VCaP (cell line): ENCODE results near the gene OPN4.

Source experiments
- H3K27ac ChIP-seq: fragments of 450-650 bp; 2 replicates; pipeline ENCODE4 v1.5.1; 2017
- CTCF ChIP-seq: fragments of 450-650 bp; conservative IDR thresholded peaks from 2 replicates; pipeline ENCODE4 v1.5.1; 2017; ENCODE audit warnings: mild to moderate bottlenecking, moderate library complexity

Gene OPN4

GRCh38 chr10:86663576-86664339 is 9.4 kb downstream of the OPN4 start:
- no peak overlapping the region for H3K27ac ChIP-seq
- TF ChIP-seq CTCF = no peak

GRCh38 chr10:86664341-86665217 is 10.2 kb downstream of the OPN4 start:
- TF ChIP-seq CTCF = no peak
- H3K27ac ChIP-seq = no peak overlapping the region; the same call in 1 of the 2 replicates

- no peak for TF ChIP-seq CTCF
- H3K27ac ChIP-seq = no peak overlapping the region; the same call in 1 of the 2 replicates
These were observed 10.9 kb downstream of the OPN4 start for GRCh38 chr10:86665218-86665607.

GRCh38 chr10:86665868-86666267 is 11.5 kb downstream of the OPN4 start:
- TF ChIP-seq CTCF = no peak
- no peak overlapping the region for H3K27ac ChIP-seq

GRCh38 chr10:86666538-86666937 is 12.2 kb downstream of the OPN4 start:
- H3K27ac ChIP-seq = no peak overlapping the region
- TF ChIP-seq CTCF = no peak

- no peak for TF ChIP-seq CTCF
- H3K27ac ChIP-seq = no peak overlapping the region
These were observed 13.3 kb downstream of the OPN4 start for GRCh38 chr10:86667421-86668181.
